DOHH2 (cell line): ENCODE data around the gene TPO.

Source experiments
- CTCF ChIP-seq: fragments of 200-600 bp; sonication (generic); IDR thresholded peaks from one replicate; pipeline ENCODE4 v1.5.1; 2014; ENCODE audit warnings: antibody characterized with exemption, mild to moderate bottlenecking, low read depth, low read length; ENCODE audit not compliant: poor library complexity, severe bottlenecking
- EZH2phosphoT487 ChIP-seq: fragments of 200-600 bp; sonication (generic); IDR thresholded peaks from 2 replicates; pipeline ENCODE4 v1.6.1; 2017; ENCODE audit warnings: borderline replicate concordance, mild to moderate bottlenecking, antibody characterized with exemption, low read length, moderate library complexity, mixed read lengths

DNA sequence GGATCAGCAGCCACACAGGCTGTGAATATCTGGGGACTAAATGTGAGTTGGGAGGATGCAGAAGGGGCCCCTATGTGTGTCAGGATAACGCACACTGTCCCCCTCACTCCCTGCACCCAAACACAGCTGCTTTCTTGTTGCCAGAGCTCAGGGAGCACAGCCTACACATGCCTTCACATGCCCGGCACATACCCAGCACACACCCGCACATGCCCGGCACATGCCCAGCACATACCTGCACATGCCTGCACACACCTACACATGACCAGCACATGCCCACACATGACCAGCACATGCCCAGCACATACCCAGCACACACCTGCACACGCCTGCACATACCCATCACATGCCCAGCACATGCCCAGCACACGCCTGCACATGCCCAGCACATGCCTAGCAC lies 75.6 kb downstream of the TPO start:
- TF ChIP-seq CTCF (no peak), EZH2phosphoT487 (no peak)
